ENCODE results near the gene GRIFIN.

- TF ChIP-seq CTCF (conservative IDR thresholded peaks at IDR 0.05; ENCODE audit: low read length) (no peak), EZH2phosphoT487 (IDR thresholded peaks at IDR 0.05; ENCODE audit: borderline replicate concordance) (no peak)
Measured at GRCh38 chr7:2494191-2495130, 18.3 kb upstream of the GRIFIN start.
